Colonic mucosa (tissue), 4 donors: Measurements from ENCODE around the gene VAPA. TPM values are rescaled to one million over a fixed set of nuclear protein-coding genes. Genes with fewer than 3 reads are reported as not detected.
"Not testable (repeated sequence)": the region's sequence is repeated elsewhere in the genome, so short reads cannot be mapped to it uniquely, and the experiment has no call there.

Source experiments
- DNase-seq: peaks from one replicate; pipeline ENCODE4 v3.0.0-alpha.2; 2020
- H3K27ac ChIP-seq: fragments of 200-600 bp; one replicate; pipeline ENCODE4 v1.8.0; 2021
- H3K27me3 ChIP-seq: fragments of 200-600 bp; one replicate; pipeline ENCODE4 v1.8.0; 2021
- H3K36me3 ChIP-seq: fragments of 200-600 bp; one replicate; pipeline ENCODE4 v1.8.0; 2021
- H3K4me1 ChIP-seq: fragments of 200-600 bp; one replicate; pipeline ENCODE4 v1.8.0; 2021; ENCODE audit warnings: mild to moderate bottlenecking
- H3K4me3 ChIP-seq: fragments of 200-600 bp; one replicate; pipeline ENCODE4 v1.8.0; 2021
- H3K9ac ChIP-seq, 2 donors: one replicate each; pipeline ENCODE4 v1.7.0; 2013; ENCODE audit warnings: control low read depth in 2 of 2, low read depth in 2 of 2, low read length in 2 of 2
- H3K9me3 ChIP-seq: fragments of 200-600 bp; one replicate; pipeline ENCODE4 v1.8.0; 2021
- intact Hi-C: fragments of 100-400 bp; cut with DNase I; formaldehyde crosslinking; loops from one replicate; pipeline ENCODE4 v1.14.1; 2022
- total RNA-seq, 2 donors: library from RNA; stranded (reverse); fragmentation: NEBNext Ultra II Directional in 1 of 2; extraction: Animal tissue kit (Norgen Biotek cat#: 25700) in 1 of 2; gene quantifications; one replicate each; pipeline ENCODE4 v1.2.1, GENCODE V29; 2021
- TF ChIP-seq, protein P1 (sequence below): fragments of 200-600 bp; IDR thresholded peaks from one replicate; pipeline ENCODE4 v1.8.0; 2022; ENCODE audit warnings: antibody characterized with exemption, mild to moderate bottlenecking
- donor health status: healthy.
- donor health status: DM: no; HTN: no; CAD: no.
- donor health status: DM: no; HTN: no; CAD: no.

VAPA gene
- total RNA-seq, 2 donors from 2014 or later, result 224 to 295 TPM

DNA sequence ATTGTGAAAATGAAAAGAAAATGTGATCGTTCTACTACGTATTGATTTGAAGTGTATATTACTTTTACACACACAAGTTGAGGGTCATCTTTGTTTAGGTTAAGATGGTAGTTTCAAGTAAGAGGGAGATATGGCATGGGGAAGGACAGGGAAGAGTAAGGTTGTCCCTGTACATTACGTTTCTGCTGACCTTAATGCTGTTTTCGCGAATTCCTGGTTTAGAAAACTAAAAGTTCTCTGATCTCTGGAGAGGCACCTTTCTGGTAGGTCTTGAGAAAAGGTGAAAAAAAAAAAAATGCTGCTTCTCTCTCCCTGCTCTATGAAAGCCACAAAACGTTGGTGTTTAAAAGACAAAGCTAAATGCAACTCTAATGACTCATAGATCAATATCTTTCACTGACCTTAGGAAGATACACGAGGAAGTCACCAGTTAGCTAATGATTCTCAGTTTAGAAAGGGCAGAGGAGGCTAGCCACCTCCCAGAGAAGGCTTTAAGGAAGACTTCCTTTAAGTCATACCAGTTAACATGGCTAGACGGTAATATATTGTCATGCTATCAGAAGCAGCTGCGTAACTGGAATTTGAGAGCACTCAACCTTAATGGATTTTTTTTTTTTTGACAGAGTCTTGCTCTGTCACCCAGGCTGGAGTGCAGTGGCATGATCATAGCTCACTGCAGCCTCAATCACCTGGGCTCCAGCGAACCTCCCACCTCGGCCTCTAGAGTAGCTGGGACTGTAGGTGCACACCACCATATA lies 14.8 kb upstream of the VAPA start:
- Histone ChIP-seq H3K4me3 (no peak overlapping the region), H3K9me3 (no peaks in the 10 kb centered on the region), H3K27me3 (no peaks in the 10 kb centered on the region), H3K27ac (peak overlapping the region; percentile 50), H3K36me3 (no peaks in the 10 kb centered on the region), H3K9ac (no peak overlapping the region), H3K4me1 (no peaks in the 10 kb centered on the region)
- TF ChIP-seq, protein P1, sequence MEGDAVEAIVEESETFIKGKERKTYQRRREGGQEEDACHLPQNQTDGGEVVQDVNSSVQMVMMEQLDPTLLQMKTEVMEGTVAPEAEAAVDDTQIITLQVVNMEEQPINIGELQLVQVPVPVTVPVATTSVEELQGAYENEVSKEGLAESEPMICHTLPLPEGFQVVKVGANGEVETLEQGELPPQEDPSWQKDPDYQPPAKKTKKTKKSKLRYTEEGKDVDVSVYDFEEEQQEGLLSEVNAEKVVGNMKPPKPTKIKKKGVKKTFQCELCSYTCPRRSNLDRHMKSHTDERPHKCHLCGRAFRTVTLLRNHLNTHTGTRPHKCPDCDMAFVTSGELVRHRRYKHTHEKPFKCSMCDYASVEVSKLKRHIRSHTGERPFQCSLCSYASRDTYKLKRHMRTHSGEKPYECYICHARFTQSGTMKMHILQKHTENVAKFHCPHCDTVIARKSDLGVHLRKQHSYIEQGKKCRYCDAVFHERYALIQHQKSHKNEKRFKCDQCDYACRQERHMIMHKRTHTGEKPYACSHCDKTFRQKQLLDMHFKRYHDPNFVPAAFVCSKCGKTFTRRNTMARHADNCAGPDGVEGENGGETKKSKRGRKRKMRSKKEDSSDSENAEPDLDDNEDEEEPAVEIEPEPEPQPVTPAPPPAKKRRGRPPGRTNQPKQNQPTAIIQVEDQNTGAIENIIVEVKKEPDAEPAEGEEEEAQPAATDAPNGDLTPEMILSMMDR, result no peak
- DNase-seq, result no peak
- intact Hi-C loops, result no loop called here

DNA sequence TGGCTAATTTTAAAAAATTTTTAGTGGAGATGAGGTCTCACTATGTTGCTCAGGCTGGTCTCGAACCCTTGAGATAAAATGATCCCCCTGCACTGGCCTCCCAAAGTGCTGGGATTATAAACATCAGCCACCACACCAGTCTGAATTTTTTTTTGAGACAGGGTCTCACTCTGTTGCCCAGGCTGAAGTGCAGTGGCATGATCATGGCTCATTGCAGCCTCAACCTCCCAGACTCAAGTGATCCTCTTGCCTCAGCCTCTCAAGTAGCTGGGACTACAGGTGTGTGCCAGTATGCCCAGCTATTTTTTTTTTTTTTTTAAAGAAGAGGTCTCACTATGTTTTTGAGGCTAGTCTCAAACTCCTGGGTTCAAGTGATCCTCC lies 14.3 kb upstream of the VAPA start:
- intact Hi-C loops, H3K27me3 ChIP-seq, H3K4me1 ChIP-seq, H3K36me3 ChIP-seq, H3K4me3 ChIP-seq, H3K9me3 ChIP-seq, H3K9ac ChIP-seq, DNase-seq: not testable (repeated sequence)
- H3K27ac ChIP-seq, result peak overlapping the region; percentile 50

DNA sequence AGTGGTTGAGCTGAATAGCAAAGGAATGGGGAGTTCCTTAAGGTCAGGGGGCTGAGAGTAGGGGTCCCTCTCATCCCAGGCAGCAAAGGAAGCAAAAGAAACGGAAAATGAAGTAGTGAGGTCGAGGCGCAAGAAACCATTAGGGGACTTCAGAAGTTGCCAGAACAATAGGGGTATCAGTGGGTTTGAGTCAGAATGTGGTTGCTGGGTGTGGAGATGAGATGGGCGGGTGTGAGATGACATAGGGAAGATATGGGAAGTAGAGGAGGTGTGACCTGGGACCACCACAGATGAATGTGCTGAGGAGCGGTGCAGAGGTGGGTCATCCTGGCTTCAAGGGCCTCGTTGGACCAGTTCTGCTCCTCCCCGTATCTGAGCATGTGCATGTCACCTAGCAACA lies 13.1 kb upstream of the VAPA start:
- intact Hi-C loops, result no loop called here
- Histone ChIP-seq H3K9me3 (no peaks in the 10 kb centered on the region), H3K27ac (no peak overlapping the region), H3K4me3 (no peak overlapping the region), H3K4me1 (no peaks in the 10 kb centered on the region), H3K36me3 (no peaks in the 10 kb centered on the region), H3K27me3 (no peaks in the 10 kb centered on the region), H3K9ac (no peak overlapping the region)
- DNase-seq, result no peak
- TF ChIP-seq, protein P1, result no peak

DNA sequence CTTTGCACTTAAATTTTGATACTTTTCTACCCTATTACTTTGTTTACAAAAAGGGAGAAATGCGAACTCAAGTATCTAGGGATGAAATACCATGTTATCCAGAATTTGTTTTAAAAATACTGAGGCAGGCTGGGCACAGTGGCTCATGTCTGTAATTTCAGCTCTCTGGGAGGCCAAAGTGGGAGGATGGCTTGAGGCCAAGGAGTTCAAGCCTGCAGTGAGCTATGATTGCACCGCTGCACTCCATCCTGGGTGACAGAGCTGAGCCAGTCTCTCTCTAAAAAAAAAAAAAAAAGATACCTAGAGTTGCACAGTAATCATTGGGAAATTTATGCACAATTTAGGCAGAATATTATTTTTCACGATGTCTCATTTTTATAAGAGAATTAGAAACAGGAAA lies 12.4 kb upstream of the VAPA start:
- no peaks in the 10 kb centered on the region for H3K27me3 ChIP-seq
- H3K4me3 ChIP-seq, result no peak overlapping the region
- H3K4me1 ChIP-seq, result no peaks in the 10 kb centered on the region
- TF ChIP-seq, protein P1, result no peak
- no peak for DNase-seq
- no peak overlapping the region for H3K9ac ChIP-seq
- intact Hi-C loops, result no loop called here
- H3K27ac ChIP-seq, result no peak overlapping the region
- H3K36me3 ChIP-seq, result no peaks in the 10 kb centered on the region
- no peaks in the 10 kb centered on the region for H3K9me3 ChIP-seq

DNA sequence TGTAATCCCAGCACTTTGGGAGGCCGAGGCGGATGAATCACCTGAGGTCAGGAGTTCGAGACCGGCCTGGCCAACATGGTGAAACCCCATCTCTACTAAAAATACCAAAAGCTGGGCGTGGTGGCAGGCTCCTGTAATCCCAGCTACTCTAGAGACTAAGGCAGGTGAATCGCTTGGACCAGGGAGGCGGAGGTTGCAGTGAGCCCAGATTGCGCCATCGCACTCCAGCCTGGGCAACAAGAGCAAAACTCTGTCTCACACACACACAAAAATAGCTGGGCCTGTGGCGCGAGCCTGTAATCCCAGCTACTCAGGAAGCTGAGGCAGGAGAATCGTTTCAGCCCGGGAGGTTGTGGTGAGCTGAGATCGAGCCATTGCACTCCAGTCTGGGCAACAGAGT lies 11.6 kb upstream of the VAPA start:
- intact Hi-C loops, H3K4me3 ChIP-seq, DNase-seq, H3K4me1 ChIP-seq, H3K27me3 ChIP-seq, H3K27ac ChIP-seq, H3K9ac ChIP-seq, H3K9me3 ChIP-seq, H3K36me3 ChIP-seq: not testable (repeated sequence)

DNA sequence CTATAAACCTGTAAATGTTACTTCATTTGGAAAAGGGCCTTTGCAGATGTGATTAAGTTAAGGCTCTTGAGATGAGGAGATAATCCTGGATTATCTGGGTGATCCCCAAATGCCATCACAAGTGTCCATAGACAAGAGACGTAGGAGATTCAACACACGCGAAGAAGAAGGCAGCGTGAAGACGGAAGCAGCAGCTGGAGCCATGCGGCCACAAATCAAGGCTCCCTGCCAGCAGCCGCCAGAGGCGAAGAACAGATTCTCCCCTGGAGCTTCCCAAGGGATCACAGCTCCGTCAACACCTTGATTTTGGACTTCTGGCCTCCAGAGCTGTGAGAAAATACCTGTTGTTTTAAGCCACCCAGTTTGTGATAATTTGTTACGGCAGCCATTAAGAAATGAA lies 11.0 kb upstream of the VAPA start:
- TF ChIP-seq, protein P1, result no peak
- Histone ChIP-seq H3K9ac (no peak overlapping the region), H3K9me3 (no peaks in the 10 kb centered on the region), H3K36me3 (no peaks in the 10 kb centered on the region), H3K27ac (no peak overlapping the region), H3K4me1 (no peaks in the 10 kb centered on the region), H3K4me3 (no peak overlapping the region), H3K27me3 (no peaks in the 10 kb centered on the region)
- no peak for DNase-seq
- intact Hi-C loops, result no loop called here
